Smooth muscle cell (in vitro differentiated cells): ENCODE measurements around the gene MAP3K20. TPM values are rescaled to one million over a fixed set of nuclear protein-coding genes. Genes with fewer than 3 reads are reported as not detected.

Source experiments
- DNase-seq: peaks from one replicate; lab custom pipeline; 2025; ENCODE audit not compliant: unreplicated experiment; lab: John Stamatoyannopoulos, UW
- H2AFZ ChIP-seq: fragments of 200-600 bp; sonication (generic); 2 replicates; pipeline ENCODE4 v1.6.0; 2016; ENCODE audit warnings: antibody characterized with exemption, low read depth, mild to moderate bottlenecking
- H3F3A ChIP-seq: fragments of 200-600 bp; sonication (generic); 2 replicates; pipeline ENCODE4 v1.6.0; 2017; ENCODE audit warnings: antibody characterized with exemption, low read depth
- H3K27ac ChIP-seq: fragments of 200-600 bp; sonication (generic); 2 replicates; pipeline ENCODE4 v1.5.1; 2016; ENCODE audit warnings: low read depth, mild to moderate bottlenecking
- H3K27me3 ChIP-seq: fragments of 200-600 bp; sonication (generic); 2 replicates; pipeline ENCODE4 v1.6.1; 2016; ENCODE audit warnings: low read depth, mild to moderate bottlenecking
- H3K36me3 ChIP-seq: fragments of 200-600 bp; sonication (generic); 2 replicates; pipeline ENCODE4 v1.5.1; 2016; ENCODE audit warnings: low read depth
- H3K4me1 ChIP-seq: fragments of 200-600 bp; sonication (generic); 2 replicates; pipeline ENCODE4 v1.5.1; 2016; ENCODE audit warnings: low read depth
- H3K4me2 ChIP-seq: fragments of 200-600 bp; sonication (generic); 2 replicates; pipeline ENCODE4 v1.6.0; 2016; ENCODE audit warnings: mild to moderate bottlenecking
- H3K4me3 ChIP-seq: fragments of 200-600 bp; sonication (generic); 2 replicates; pipeline ENCODE4 v1.5.1; 2016; ENCODE audit warnings: mild to moderate bottlenecking
- H3K79me2 ChIP-seq: fragments of 200-600 bp; sonication (generic); 2 replicates; pipeline ENCODE4 v1.6.0; 2016; ENCODE audit warnings: low read depth, mild to moderate bottlenecking
- H3K9ac ChIP-seq: fragments of 200-600 bp; sonication (generic); 2 replicates; pipeline ENCODE4 v1.6.0; 2016; ENCODE audit warnings: low read depth
- H3K9me3 ChIP-seq: fragments of 200-600 bp; sonication (generic); replicated peaks from 2 replicates; pipeline ENCODE4 v1.5.1; 2016; ENCODE audit warnings: low read depth
- H4K20me1 ChIP-seq: fragments of 200-600 bp; sonication (generic); 2 replicates; pipeline ENCODE4 v1.6.0; 2016; ENCODE audit warnings: low read depth
- WGBS: methylation state at CpG from one replicate; pipeline ENCODE4 v1.1.7; 2016; ENCODE audit warnings: low lambda C conversion rate; 5-methylcytosine and 5-hydroxymethylcytosine counted together
- polyA plus RNA-seq: library from polyadenylated mRNA; unstranded; fragments of >200 nt; fragmentation: Nextera tagmentation; extraction: Ambion mirVana; gene quantifications from 2 replicates; pipeline ENCODE4 v1.2.1, GENCODE V29; 2016
- total RNA-seq: library from RNA; depleted of rRNA; stranded (reverse); fragments of >200 nt; gene quantifications from 2 replicates; pipeline ENCODE4 v1.2.3, GENCODE V29; 2014
- TF ChIP-seq, protein P1 (sequence below): fragments of 200-600 bp; sonication (generic); IDR thresholded peaks from 2 replicates; pipeline ENCODE4 v1.5.1; 2017; ENCODE audit warnings: borderline replicate concordance, mild to moderate bottlenecking, antibody characterized with exemption; ENCODE audit not compliant: insufficient read depth, poor library complexity, severe bottlenecking

Gene MAP3K20
- total and polyA plus RNA-seq, 2 experiments from 2014 or later = 25.8 to 29.2 TPM

DNA sequence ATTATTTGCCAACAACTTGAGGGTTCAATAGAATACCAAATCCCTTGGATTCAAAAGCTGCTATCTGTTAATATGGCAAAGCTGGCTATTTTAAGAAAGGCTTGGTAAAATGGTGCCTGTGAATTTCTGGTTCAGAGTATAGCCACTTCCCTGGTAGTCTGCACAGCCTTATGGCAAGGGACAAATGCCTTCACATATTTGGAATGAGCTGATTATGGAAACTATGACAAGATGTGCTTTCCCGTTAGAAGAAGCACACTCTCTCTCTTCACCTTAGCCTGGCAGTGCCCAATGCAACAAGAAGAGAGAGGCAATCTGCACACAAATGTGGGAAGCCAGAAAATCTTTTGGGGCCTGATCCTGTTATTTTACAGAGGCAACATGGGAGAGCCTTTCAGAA lies 47.5 kb upstream of the MAP3K20 start:
- Histone ChIP-seq H3K36me3 (no peaks in the 10 kb centered on the region), H2AFZ (peak overlapping the region; percentile 36), H3K27ac (peak overlapping the region; percentile 76), H3K9me3 (no peaks in the 10 kb centered on the region), H3F3A (peaks cover 10% of the 10 kb centered on the region), H3K79me2 (no peaks in the 10 kb centered on the region), H3K4me3 (no peak overlapping the region), H3K4me2 (peak overlapping the region; percentile 42), H4K20me1 (no peaks in the 10 kb centered on the region), H3K4me1 (peaks cover 14% of the 10 kb centered on the region), H3K27me3 (no peaks in the 10 kb centered on the region), H3K9ac (peak overlapping the region; percentile 41)
- DNase-seq = no peak
- WGBS = 35% methylated on average over 1 of the region's 1 CpG
- TF ChIP-seq, protein P1, sequence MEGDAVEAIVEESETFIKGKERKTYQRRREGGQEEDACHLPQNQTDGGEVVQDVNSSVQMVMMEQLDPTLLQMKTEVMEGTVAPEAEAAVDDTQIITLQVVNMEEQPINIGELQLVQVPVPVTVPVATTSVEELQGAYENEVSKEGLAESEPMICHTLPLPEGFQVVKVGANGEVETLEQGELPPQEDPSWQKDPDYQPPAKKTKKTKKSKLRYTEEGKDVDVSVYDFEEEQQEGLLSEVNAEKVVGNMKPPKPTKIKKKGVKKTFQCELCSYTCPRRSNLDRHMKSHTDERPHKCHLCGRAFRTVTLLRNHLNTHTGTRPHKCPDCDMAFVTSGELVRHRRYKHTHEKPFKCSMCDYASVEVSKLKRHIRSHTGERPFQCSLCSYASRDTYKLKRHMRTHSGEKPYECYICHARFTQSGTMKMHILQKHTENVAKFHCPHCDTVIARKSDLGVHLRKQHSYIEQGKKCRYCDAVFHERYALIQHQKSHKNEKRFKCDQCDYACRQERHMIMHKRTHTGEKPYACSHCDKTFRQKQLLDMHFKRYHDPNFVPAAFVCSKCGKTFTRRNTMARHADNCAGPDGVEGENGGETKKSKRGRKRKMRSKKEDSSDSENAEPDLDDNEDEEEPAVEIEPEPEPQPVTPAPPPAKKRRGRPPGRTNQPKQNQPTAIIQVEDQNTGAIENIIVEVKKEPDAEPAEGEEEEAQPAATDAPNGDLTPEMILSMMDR = no peak

DNA sequence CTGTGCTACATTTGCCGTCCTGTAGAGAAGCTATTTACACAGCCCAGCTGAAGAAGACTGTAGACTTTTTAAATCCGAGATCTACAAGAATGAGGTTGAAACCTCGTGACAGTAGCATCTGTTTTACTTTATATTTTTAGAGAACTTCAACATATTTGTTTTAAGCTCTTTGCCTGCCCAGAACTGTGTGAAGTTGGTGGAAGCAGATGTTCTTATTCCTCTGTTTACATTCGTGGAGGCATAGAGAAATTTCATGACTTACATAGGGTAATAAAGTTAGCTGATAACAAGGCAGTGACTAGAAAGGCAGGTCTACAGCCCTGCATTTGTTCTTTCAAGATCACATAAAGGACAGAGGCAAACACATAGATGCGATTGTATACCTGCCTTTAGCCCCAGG lies 47.0 kb upstream of the MAP3K20 start:
- H3K27me3 ChIP-seq = no peaks in the 10 kb centered on the region
- peaks cover 14% of the 10 kb centered on the region for H3K4me1 ChIP-seq
- H4K20me1 ChIP-seq = no peaks in the 10 kb centered on the region
- H3K4me3 ChIP-seq = no peak overlapping the region
- WGBS = 20% methylated on average over 5 of the region's 5 CpGs
- no peaks in the 10 kb centered on the region for H3K36me3 ChIP-seq
- no peaks in the 10 kb centered on the region for H3K9me3 ChIP-seq
- no peak overlapping the region for H3K9ac ChIP-seq
- no peak for DNase-seq
- no peaks in the 10 kb centered on the region for H3K79me2 ChIP-seq
- H2AFZ ChIP-seq = peak overlapping the region; percentile 23
- TF ChIP-seq, protein P1 = no peak
- H3K4me2 ChIP-seq = peak overlapping the region; percentile 42
- H3K27ac ChIP-seq = peak overlapping the region; percentile 76
- H3F3A ChIP-seq = peaks cover 10% of the 10 kb centered on the region

DNA sequence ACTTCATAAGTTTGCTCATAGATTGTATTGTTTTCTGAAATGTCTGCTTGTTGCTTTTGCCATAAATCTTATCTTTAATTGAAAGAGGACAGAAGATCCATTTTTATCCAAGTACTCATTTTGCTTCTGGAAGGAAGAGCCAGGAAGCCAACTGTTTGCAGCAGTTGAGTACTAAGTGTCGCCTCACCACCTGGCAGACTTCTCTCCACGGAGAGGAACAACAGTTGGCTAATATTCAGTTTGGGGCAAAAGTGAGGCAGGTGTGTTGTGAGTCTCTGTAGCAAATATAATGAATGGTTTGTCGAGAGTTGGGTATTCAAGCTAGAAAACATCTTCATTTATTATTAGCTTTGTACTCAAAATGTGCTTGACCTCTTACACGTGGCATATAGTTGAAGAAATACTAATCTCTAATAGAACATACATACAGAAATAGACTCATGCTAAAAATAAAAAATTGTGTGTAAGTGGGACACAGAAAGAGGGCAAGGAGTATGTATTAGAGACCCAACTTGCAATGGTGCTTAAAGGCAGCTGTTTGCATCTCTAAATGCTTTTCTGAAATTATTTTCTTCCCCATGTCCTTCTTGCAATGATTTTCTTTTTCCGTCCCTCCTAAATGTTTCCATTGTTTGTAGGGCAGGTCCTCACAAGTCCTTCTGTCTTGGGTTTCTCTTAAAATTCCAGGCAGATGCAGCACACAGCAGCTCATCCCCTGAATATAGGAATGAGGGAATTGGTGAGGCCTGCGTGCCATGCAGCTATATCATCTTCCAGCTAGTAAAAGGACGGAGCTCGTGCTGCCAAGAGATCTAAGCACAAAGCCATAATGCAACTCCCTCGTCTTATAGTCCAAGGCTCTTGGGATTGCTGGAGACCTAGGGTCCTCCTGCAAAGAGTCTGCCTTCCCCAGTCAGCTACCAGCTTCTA lies 44.8 kb upstream of the MAP3K20 start:
- H3K27me3 ChIP-seq = no peaks in the 10 kb centered on the region
- H2AFZ ChIP-seq = no peak overlapping the region
- H3K4me3 ChIP-seq = no peak overlapping the region
- H3F3A ChIP-seq = peaks cover 10% of the 10 kb centered on the region
- peak overlapping the region; percentile 17 for H3K9ac ChIP-seq
- WGBS = 76% methylated on average over 9 of the region's 9 CpGs
- no peak for DNase-seq
- H3K79me2 ChIP-seq = no peaks in the 10 kb centered on the region
- H3K9me3 ChIP-seq = no peaks in the 10 kb centered on the region
- TF ChIP-seq, protein P1 = no peak
- no peaks in the 10 kb centered on the region for H3K36me3 ChIP-seq
- no peaks in the 10 kb centered on the region for H4K20me1 ChIP-seq
- H3K4me1 ChIP-seq = peaks cover 14% of the 10 kb centered on the region
- H3K27ac ChIP-seq = peak overlapping the region; percentile 50
- no peak overlapping the region for H3K4me2 ChIP-seq
